Measurements from ENCODE around the gene CCL11.

- TF ChIP-seq JUND (IDR thresholded peaks at IDR 0.05) (peak in 1 of 2 donors; percentile 9), SP1 (IDR thresholded peaks at IDR 0.05) (peak; percentile 13), CTCF (IDR thresholded peaks at IDR 0.05; ENCODE audit: low read depth, low read length, missing input control) (no peak), RAD21 (IDR thresholded peaks at IDR 0.05) (no peak), REST (IDR thresholded peaks at IDR 0.05) (peak; percentile 84)
Measured at GRCh38 chr17:34254146-34254545, 31.4 kb upstream of the CCL11 start.

Measured in liver (tissue), 3 donors.